HG02678 (cell line): ENCODE data around the gene RASD1.

ENCODE experiments used
- ATAC-seq: cut with Tn5 transposase; IDR thresholded peaks from one replicate; pipeline ENCODE4 v1.9.1; 2021; ENCODE audit warnings: mild to moderate bottlenecking, moderate library complexity; ENCODE audit not compliant: unreplicated experiment

Gene RASD1

GRCh38 chr17:17527956-17528500 is 31.8 kb upstream of the RASD1 start:
- no peak for ATAC-seq

GRCh38 chr17:17527534-17527933 is 31.3 kb upstream of the RASD1 start:
- no peak for ATAC-seq

- no peak for ATAC-seq
Observed at GRCh38 chr17:17526369-17526768, 30.2 kb upstream of the RASD1 start.

GRCh38 chr17:17525956-17526355 is 29.8 kb upstream of the RASD1 start:
- no peak for ATAC-seq

GRCh38 chr17:17525311-17525710 is 29.1 kb upstream of the RASD1 start:
- ATAC-seq, result no peak

- no peak for ATAC-seq
Observed at GRCh38 chr17:17523731-17524490, 27.7 kb upstream of the RASD1 start.

GRCh38 chr17:17523001-17523730 is 27.0 kb upstream of the RASD1 start:
- ATAC-seq, result no peak

- no peak for ATAC-seq
Observed at GRCh38 chr17:17520599-17521232, 24.5 kb upstream of the RASD1 start.

- ATAC-seq, result no peak
Observed at GRCh38 chr17:17519886-17520285, 23.7 kb upstream of the RASD1 start.

- no peak for ATAC-seq
Observed at GRCh38 chr17:17518951-17519350, 22.8 kb upstream of the RASD1 start.

GRCh38 chr17:17518014-17518413 is 21.8 kb upstream of the RASD1 start:
- no peak for ATAC-seq

GRCh38 chr17:17516941-17517720 is 20.9 kb upstream of the RASD1 start:
- no peak for ATAC-seq

GRCh38 chr17:17515934-17516930 is 20.0 kb upstream of the RASD1 start:
- ATAC-seq, result no peak

GRCh38 chr17:17514993-17515933 is 19.1 kb upstream of the RASD1 start:
- no peak for ATAC-seq

GRCh38 chr17:17514361-17514992 is 18.3 kb upstream of the RASD1 start:
- ATAC-seq, result no peak

GRCh38 chr17:17513626-17514025 is 17.4 kb upstream of the RASD1 start:
- ATAC-seq, result no peak

GRCh38 chr17:17512866-17513265 is 16.7 kb upstream of the RASD1 start:
- ATAC-seq, result no peak
